NOMO-1 (cell line): ENCODE results near the gene CHD1L.
"Not testable (repeated sequence)": the region's sequence is repeated elsewhere in the genome, so short reads cannot be mapped to it uniquely, and the experiment has no call there.

Experiments used
- DNase-seq, 2 experiments: peaks; one replicate each; lab custom pipeline; 2025; ENCODE audit not compliant: unreplicated experiment in 2 of 2; lab: John Stamatoyannopoulos, UW

CHD1L gene

DNA sequence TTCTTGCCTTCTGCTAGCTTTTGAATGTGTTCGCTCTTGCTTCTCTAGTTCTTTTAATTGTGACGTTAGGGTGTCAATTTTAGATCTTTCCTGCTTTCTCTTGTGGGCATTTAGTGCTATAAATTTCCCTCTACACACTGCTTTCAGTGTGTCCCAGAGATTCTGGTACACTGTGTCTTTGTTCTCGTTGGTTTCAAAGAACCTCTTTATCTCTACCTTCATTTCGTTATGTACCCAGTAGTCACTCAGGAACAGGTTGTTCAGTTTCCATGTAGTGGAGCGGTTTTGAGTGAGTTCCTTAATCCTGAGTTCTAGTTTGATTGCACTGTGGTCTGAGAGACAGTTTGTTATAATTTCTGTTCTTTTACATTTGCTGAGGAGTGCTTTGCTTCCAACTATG is 11.5 kb upstream of the CHD1L start:
- DNase-seq = not testable (repeated sequence)

DNA sequence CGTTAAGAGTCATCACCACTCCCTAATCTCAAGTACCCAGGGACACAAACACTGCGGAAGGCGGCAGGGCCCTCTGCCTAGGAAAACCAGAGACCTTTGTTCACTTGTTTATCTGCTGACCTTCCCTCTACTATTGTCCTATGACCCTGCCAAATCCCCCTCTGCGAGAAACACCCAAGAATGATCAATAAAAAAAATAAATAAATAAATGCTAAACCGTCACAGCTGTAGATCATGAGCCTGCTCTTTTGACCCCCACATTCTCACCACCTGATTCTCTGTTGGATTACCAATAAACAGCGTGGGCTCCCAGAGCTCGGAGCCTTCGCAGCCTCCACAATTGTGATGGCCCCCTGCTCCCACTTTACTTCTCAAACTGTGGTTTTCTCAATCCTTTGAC is 8.6 kb upstream of the CHD1L start:
- not testable (repeated sequence) for DNase-seq

DNA sequence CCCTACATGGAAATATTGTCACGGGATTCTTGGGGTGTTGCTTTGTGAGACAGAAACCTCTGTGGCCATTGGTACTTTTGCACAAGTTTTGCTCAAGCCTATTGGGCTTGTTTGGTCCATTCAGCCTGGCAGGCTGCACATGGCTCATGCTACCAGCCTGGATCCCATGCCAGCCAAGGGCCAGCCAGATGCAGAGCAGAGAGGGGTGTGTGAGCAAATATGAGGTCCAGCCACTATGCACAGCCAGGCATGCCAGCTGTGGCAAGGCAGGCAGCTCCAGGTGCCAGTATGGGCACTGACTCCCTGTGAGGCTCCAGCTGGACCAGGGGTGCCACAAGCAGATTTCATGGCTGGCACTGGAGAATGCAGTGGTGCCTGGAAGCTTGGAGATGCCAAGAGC is 6.7 kb upstream of the CHD1L start:
- no peak for DNase-seq

- DNase-seq = no peak
Measured at GRCh38 chr1:147236448-147236847, 6.0 kb upstream of the CHD1L start.

DNA sequence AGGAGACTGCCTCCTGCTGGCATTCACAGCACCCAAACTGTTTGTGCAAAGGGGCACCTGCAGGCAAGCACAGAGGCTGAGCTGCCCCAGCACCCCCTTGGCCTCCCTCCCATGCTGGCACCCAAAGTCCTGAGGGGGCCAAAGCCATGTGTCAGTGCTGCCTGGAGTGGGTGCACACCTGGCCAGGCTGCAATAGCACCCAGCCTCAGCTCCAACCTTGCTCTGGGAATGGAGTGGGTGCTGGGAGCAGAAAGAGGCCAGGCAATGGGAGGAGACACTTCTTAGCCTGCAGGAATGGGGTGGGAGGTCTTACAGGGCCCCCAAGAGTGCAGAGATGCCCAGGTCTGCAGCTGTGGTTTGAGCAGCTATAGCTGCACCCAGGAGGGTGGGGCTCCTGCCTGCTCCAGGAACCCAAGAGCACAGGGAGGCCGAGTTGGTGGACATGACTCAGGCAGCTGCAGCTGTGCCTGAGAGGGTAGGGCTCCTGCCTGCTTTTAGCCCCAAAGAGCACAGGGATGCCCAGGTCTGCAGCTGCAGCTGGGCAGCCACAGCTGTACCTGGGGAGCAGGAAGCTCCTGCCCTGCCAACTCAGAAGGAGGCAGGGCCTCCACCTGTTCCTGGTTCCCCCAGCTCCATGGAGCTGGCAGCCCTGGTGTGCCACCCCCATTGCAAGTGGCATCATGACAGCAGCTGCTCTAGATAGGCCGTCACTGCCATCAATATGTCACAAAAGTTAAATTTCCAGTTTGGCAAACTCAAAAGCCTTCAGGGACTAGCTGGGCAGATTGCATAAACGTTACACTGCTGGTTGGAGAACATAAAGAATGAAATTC is 5.3 kb upstream of the CHD1L start:
- DNase-seq = no peak

DNA sequence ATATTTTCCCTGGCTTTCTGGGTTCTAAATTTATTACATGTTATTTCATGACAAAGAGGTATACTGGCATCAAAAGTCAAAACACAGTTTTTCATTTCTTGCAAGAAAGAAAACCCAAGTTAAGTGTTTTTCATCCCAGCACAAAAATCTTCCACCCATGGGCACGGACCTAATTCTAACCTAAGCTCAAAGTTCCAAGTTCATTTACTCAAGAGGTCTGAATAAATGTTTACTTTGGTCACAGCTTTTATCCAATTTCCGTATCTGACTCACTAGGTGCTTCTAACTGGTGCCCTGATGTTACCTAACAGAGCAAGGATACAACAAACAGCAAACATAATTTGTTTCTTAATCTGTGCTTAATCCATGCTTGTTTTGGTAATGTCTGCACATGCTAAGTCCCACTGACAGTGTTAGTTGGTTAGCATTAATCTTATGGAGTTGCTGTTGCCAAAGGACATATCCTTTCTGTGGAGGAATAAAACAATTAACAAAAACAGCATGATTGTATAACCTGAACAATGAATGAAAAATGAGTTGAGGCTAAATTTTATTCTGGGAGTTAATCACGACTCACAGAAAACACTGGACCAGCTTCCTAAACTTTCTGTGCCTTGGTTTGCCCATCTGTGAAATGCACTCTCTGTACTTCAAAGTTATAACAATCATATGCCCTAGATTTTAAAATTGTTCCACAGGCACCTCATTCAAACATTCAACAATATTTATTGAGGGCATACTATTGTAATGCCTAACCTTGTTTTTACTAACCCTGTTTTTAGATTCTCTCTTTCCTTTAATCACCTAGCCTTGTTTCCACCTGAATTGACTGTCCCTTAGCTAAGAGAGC is 4.2 kb upstream of the CHD1L start:
- no peak for DNase-seq

GRCh38 chr1:147238925-147239820 is 3.3 kb upstream of the CHD1L start:
- no peak for DNase-seq

- DNase-seq = not testable (repeated sequence)
Measured at GRCh38 chr1:147240131-147240721, 2.3 kb upstream of the CHD1L start.

GRCh38 chr1:147241934-147242448 is 493 bp upstream of the CHD1L start:
- no peak for DNase-seq

- DNase-seq = peak; percentile 6 to 52
Measured at GRCh38 chr1:147243228-147243685, 773 bp downstream of the CHD1L start.

- no peak for DNase-seq
Measured at GRCh38 chr1:147243841-147244240, 1.4 kb downstream of the CHD1L start.

- DNase-seq = no peak
Measured at GRCh38 chr1:147245129-147245528, 2.6 kb downstream of the CHD1L start.

GRCh38 chr1:147245586-147246021 is 3.1 kb downstream of the CHD1L start:
- DNase-seq = no peak

GRCh38 chr1:147246044-147246690 is 3.7 kb downstream of the CHD1L start:
- no peak for DNase-seq

- peak; percentile 2 to 32 for DNase-seq
Measured at GRCh38 chr1:147246910-147247655, 4.6 kb downstream of the CHD1L start.

DNA sequence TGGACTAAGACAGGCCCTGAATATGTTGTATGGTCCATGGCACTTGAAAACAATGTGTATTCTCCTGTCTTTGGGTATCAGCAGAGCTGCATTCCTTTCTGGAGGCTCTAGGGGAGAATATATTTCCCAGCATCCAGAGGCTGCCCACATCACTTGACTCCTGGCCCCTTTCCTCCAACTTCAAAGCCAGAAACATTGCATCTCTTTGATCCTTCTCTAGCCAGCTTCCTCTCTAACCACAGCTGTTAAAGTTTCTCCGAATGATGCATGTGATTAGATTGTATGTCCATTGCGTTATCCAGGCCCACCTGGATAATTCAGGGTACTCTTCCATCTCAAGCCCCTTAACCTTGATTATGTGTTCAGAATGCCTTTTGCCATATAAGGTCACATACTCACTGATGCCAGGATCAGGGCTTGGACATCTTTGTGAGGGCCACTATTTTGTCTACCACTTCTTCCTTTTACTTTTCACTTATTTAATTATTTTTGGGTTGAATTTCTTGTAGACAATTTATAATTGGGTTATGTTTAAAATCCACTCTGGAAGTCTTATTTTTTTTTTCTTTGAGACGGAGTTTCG is 5.3 kb downstream of the CHD1L start:
- DNase-seq = no peak

GRCh38 chr1:147252540-147252939 is 10.1 kb downstream of the CHD1L start:
- no peak for DNase-seq

DNA sequence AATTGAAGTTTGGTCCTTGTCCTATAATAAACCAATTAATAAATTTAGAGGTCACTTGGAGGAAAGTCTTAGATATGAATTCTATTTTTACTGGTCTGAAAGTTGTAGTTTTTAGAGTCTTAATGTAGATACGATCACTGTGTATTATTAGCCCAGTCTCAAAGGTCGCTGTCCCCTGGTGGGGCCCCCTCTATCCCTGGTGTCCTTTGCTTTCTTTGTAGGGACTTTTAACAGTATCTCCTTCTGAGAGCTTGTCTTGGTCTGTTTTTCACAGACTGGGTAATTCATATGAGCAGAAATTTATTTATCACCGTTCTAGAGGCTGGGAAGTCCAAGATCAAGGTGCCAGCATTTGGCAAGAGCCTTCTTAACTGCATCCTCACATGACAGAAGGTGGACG is 18.5 kb downstream of the CHD1L start:
- DNase-seq = no peak
